ENCODE results near the gene MBD4. TPM values are rescaled to one million over a fixed set of nuclear protein-coding genes. Genes with fewer than 3 reads are reported as not detected.

MBD4 gene
- total and polyA plus RNA-seq, 12 donors, result 11.1 to 37.8 (median 19.2) TPM

DNA sequence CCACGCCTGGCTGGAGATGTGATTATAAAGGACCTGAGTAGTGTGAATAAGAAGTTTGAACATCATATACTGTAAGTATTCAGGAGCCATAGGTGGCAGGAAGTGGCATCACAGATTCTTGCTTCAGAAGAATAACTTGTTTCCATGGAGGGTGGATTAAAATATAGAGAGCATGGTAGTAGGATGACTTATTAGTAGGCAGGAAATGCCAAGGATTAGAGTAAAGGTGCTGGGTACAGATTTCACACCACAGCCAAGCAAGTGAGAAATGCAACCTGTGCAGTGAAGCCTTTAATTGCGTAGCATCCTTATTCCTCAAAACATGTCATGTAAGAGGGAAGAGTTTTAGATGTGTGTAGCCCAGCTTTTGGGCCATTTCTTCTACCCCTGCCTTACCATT, 31.1 kb upstream of the MBD4 start:
- no peaks in the 10 kb centered on the region for H3K9me3 ChIP-seq
- peaks cover 3 to 21% (median 14%) of the 10 kb centered on the region in 9 donors for H3K4me1 ChIP-seq
- H3K27ac ChIP-seq, result no peak overlapping the region
- TF ChIP-seq, protein P1, sequence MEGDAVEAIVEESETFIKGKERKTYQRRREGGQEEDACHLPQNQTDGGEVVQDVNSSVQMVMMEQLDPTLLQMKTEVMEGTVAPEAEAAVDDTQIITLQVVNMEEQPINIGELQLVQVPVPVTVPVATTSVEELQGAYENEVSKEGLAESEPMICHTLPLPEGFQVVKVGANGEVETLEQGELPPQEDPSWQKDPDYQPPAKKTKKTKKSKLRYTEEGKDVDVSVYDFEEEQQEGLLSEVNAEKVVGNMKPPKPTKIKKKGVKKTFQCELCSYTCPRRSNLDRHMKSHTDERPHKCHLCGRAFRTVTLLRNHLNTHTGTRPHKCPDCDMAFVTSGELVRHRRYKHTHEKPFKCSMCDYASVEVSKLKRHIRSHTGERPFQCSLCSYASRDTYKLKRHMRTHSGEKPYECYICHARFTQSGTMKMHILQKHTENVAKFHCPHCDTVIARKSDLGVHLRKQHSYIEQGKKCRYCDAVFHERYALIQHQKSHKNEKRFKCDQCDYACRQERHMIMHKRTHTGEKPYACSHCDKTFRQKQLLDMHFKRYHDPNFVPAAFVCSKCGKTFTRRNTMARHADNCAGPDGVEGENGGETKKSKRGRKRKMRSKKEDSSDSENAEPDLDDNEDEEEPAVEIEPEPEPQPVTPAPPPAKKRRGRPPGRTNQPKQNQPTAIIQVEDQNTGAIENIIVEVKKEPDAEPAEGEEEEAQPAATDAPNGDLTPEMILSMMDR (IDR thresholded peaks at IDR 0.05), result no peak
- no peak overlapping the region for H3K4me3 ChIP-seq
- no peak for ATAC-seq
- intact Hi-C loops (cut with DNase I), result no loop called here
- H3K36me3 ChIP-seq, result peaks cover 0 to 40% (median under 1%) of the 10 kb centered on the region in 9 donors
- WGBS, 2 donors, result 99% methylated on average over 2 of the region's 2 CpGs
- no peak for DNase-seq
- no peaks in the 10 kb centered on the region for H3K27me3 ChIP-seq

DNA sequence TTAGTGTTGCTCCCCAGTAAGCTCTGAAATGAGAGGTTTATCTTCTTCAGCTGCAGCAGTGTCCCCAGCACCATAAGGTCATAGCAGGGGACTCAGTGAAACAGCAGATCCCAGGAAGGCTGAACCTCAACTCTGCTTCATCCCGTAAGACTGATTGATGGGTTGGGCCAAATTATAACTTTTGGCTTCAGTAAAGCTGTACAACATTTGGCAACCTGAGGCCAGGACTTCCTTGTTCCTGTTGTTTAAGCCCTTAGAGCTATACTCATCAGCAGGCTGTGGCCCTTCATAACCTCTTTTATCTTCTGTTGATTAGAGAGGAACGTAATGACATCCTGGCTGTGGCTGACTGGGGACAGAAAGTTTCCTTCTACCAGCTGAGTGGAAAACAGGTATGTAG, 29.3 kb upstream of the MBD4 start:
- WGBS, 2 donors, result 23 to 31% methylated on average over 2 of the region's 2 CpGs

DNA sequence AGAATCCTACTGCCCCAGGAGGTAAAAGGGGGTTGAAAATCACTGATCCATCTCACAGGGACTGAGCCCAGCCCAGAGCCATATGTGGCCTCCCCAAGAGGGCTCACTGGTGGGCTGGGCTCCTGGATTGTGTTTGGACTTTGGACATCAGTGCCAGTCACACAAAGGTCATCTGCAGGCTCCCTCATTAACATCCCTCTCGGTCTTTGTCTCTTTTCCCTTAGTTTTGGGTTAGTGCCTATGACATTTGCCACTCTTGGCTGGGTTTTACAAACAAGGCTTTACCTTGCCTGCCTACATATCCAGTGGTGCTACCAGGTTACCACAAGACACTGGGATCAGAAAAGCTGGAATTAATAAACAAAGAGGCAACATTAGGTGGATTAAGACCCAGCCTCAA, 28.2 kb upstream of the MBD4 start:
- ATAC-seq (no peak), DNase-seq (no peak)
- H3K9me3 ChIP-seq, result no peaks in the 10 kb centered on the region
- H3K27ac ChIP-seq, result peak overlapping the region in 2 of 10 donors; percentile 56 to 71
- WGBS, 2 donors, result 82 to 84% methylated on average over 1 of the region's 1 CpG
- peaks cover 0 to 51% (median 4%) of the 10 kb centered on the region in 9 donors for H3K36me3 ChIP-seq
- TF ChIP-seq, protein P1 (IDR thresholded peaks at IDR 0.05), result no peak
- no peak overlapping the region for H3K4me3 ChIP-seq
- no peaks in the 10 kb centered on the region for H3K27me3 ChIP-seq
- intact Hi-C loops (cut with DNase I), result no loop called here
- peaks cover 3 to 21% (median 14%) of the 10 kb centered on the region in 9 donors for H3K4me1 ChIP-seq

More for the DNA sequence above, 29.3 kb upstream of the MBD4 start:
- no peaks in the 10 kb centered on the region for H3K27me3 ChIP-seq
- intact Hi-C loops (cut with DNase I), result no loop called here
- peaks cover 3 to 21% (median 14%) of the 10 kb centered on the region in 9 donors for H3K4me1 ChIP-seq
- no peak overlapping the region for H3K4me3 ChIP-seq
- DNase-seq (peak in 1 of 2 donors; percentile 26), ATAC-seq (peak; percentile 64 to 96 (median 90))
- peaks cover 0 to 46% (median 0%) of the 10 kb centered on the region in 9 donors for H3K36me3 ChIP-seq
- H3K9me3 ChIP-seq, result no peaks in the 10 kb centered on the region
- TF ChIP-seq, protein P1 (IDR thresholded peaks at IDR 0.05), result no peak
- peak overlapping the region; percentile 16 to 78 (median 70) for H3K27ac ChIP-seq

DNA sequence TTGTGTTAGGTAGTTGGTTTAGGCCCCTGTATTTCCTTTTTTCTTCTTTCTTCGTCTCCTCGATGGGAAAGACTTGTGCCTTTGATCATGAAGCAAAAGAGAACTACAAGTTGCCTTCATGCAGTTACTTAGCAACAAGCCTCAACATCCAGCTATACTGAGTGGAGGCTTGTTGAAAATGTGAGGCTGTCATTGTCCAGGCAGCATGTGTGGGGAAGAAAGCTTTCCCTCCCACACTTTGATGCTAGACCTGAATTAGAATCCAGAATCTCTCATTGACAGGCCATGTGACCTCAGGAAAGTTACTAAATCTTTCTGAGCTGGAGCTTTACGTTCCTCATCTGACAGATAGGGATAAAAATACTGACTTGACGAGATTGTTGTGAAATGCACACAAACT, 24.0 kb upstream of the MBD4 start:
- Histone ChIP-seq H3K27ac (peak overlapping the region in 1 of 10 donors; percentile 24), H3K4me1 (peaks cover 3 to 28% (median 17%) of the 10 kb centered on the region in 9 donors), H3K4me3 (no peak overlapping the region), H3K27me3 (no peaks in the 10 kb centered on the region), H3K36me3 (peaks cover 0 to 41% (median 6%) of the 10 kb centered on the region in 9 donors), H3K9me3 (no peaks in the 10 kb centered on the region)
- intact Hi-C loops (cut with DNase I), result no loop called here
- WGBS, 2 donors, result 75 to 79% methylated on average over 4 of the region's 4 CpGs
- no peak for ATAC-seq
- TF ChIP-seq, protein P1 (IDR thresholded peaks at IDR 0.05), result no peak
- DNase-seq, result no peak

All from heart right ventricle (tissue), 16 donors.